ENCODE data around the gene ITPK1. TPM values are rescaled to one million over a fixed set of nuclear protein-coding genes. Genes with fewer than 3 reads are reported as not detected.

Gene ITPK1
- total RNA-seq, 1 donor from 2014 or later, result 112 TPM

DNA sequence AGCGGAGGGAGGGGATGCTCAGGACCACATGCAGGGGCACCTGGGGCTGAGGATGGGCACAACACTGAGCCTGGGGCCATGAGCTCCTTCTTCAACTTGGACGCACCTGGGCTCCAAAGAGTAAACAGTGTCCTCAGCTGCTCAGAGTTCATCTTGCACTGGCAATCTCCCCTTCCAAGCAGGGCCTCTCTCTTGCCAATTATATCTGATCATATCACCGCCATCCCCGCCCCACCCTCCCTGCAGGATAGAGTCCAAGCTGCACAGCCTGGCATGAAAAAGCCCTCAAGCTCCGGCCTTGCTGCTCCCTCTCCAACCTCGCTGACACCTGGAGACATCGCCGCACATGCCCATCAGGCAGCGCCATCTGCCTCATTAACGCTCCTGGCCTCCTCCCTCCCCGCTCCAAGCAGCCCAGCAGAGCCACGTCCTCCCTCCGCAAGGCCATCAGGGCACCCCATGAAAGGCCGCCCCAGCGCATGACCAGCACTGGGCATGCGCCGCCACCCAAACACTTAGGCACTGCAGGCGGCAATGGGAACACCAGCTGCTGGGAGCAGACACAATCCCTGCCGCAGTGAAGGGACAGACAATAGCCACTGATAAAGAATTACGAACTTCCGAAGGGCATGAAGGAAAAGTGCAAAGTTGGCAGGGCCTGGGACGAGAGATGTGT, 103.9 kb downstream of the ITPK1 start:
- Histone ChIP-seq H3K36me3 (no peaks in the 10 kb centered on the region), H3K27me3 (ENCODE audit: low read depth) (no peaks in the 10 kb centered on the region), H3K27ac (replicated peaks) (peak overlapping the region; percentile 87), H3K9me3 (replicated peaks) (no peaks in the 10 kb centered on the region), H3K4me1 (peaks cover 100% of the 10 kb centered on the region), H3K4me3 (no peak overlapping the region)
- intact Hi-C loops (cut with micrococcal nuclease), result no loop called here
- no peak for TF ChIP-seq CTCF (IDR thresholded peaks at IDR 0.05; ENCODE audit: borderline replicate concordance)
- no peak for DNase-seq

DNA sequence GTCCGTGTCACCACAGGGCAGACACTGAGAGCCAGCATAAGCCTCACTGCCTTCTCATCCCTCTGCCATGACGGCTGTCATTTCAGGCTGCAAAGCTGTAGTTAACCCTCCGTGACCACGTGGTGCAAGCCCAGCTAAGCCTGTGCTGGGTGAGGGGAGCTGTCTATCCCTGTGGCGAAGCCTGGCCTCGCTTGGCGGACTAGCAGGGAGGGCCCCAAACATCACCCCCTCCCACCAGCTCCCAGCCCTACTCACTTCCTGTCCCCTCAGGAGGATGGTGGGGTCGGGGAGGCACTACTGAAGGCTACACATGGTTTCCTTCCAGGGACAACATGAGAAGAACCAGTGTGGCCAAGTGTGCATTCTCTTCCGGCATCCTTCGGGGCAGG, 104.6 kb downstream of the ITPK1 start:
- Histone ChIP-seq H3K27ac (replicated peaks) (peak overlapping the region; percentile 87), H3K36me3 (no peaks in the 10 kb centered on the region), H3K4me1 (peaks cover 100% of the 10 kb centered on the region), H3K9me3 (replicated peaks) (no peaks in the 10 kb centered on the region), H3K4me3 (no peak overlapping the region), H3K27me3 (ENCODE audit: low read depth) (no peaks in the 10 kb centered on the region)
- intact Hi-C loops (cut with micrococcal nuclease), result no loop called here
- no peak for DNase-seq
- TF ChIP-seq CTCF (IDR thresholded peaks at IDR 0.05; ENCODE audit: borderline replicate concordance), result no peak

- no peak overlapping the region for H3K4me3 ChIP-seq
- no peak for TF ChIP-seq CTCF (IDR thresholded peaks at IDR 0.05; ENCODE audit: borderline replicate concordance)
- H3K27ac ChIP-seq (replicated peaks), result peak overlapping the region; percentile 87
- intact Hi-C loops (cut with micrococcal nuclease), result no loop called here
- H3K9me3 ChIP-seq (replicated peaks), result no peaks in the 10 kb centered on the region
- no peaks in the 10 kb centered on the region for H3K27me3 ChIP-seq (ENCODE audit: low read depth)
- H3K36me3 ChIP-seq, result no peaks in the 10 kb centered on the region
- H3K4me1 ChIP-seq, result peaks cover 100% of the 10 kb centered on the region
- no peak for DNase-seq
Observed at GRCh38 chr14:93010522-93011140, 105.1 kb downstream of the ITPK1 start.

DNA sequence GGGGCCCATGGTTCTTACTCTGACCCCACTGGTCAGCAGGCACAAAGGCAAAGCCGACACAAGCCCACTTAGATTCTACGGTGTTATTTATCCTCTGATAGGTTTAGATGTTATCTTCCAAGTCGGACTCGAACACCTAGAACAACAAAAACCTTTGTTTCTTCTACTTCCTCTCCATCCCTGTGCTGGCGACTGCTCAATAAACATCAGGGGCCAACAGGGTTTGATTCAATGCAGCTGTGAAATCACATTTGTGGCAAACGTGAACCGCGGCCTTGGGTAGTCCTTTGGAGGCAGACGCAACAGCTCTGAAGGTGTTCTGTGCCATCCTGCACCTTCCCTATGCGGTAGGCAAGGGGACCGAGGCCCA, 105.6 kb downstream of the ITPK1 start:
- Histone ChIP-seq H3K4me1 (peaks cover 100% of the 10 kb centered on the region), H3K36me3 (no peaks in the 10 kb centered on the region), H3K9me3 (replicated peaks) (no peaks in the 10 kb centered on the region), H3K27me3 (ENCODE audit: low read depth) (no peaks in the 10 kb centered on the region), H3K27ac (replicated peaks) (peak overlapping the region; percentile 87), H3K4me3 (no peak overlapping the region)
- intact Hi-C loops (cut with micrococcal nuclease), result no loop called here
- no peak for TF ChIP-seq CTCF (IDR thresholded peaks at IDR 0.05; ENCODE audit: borderline replicate concordance)
- no peak for DNase-seq

- DNase-seq, result peak; percentile 65
- H3K27ac ChIP-seq (replicated peaks), result peak overlapping the region; percentile 87
Observed at GRCh38 chr14:93009471-93010129, 106.1 kb downstream of the ITPK1 start.

More at GRCh38 chr14:93009471-93010129, 106.1 kb downstream of the ITPK1 start:
- Histone ChIP-seq H3K9me3 (replicated peaks) (no peaks in the 10 kb centered on the region), H3K4me3 (no peak overlapping the region), H3K27me3 (ENCODE audit: low read depth) (no peaks in the 10 kb centered on the region), H3K4me1 (peaks cover 100% of the 10 kb centered on the region), H3K36me3 (no peaks in the 10 kb centered on the region)
- TF ChIP-seq CTCF (IDR thresholded peaks at IDR 0.05; ENCODE audit: borderline replicate concordance), result no peak
- intact Hi-C loops (cut with micrococcal nuclease), result no loop called here
